ENCODE results near the gene NXF2B. TPM values are rescaled to one million over a fixed set of nuclear protein-coding genes. Genes with fewer than 3 reads are reported as not detected.

The NXF2B gene
- total and polyA plus RNA-seq, 2 experiments from 2014 or later, result 0.14 to 0.74 TPM

DNA sequence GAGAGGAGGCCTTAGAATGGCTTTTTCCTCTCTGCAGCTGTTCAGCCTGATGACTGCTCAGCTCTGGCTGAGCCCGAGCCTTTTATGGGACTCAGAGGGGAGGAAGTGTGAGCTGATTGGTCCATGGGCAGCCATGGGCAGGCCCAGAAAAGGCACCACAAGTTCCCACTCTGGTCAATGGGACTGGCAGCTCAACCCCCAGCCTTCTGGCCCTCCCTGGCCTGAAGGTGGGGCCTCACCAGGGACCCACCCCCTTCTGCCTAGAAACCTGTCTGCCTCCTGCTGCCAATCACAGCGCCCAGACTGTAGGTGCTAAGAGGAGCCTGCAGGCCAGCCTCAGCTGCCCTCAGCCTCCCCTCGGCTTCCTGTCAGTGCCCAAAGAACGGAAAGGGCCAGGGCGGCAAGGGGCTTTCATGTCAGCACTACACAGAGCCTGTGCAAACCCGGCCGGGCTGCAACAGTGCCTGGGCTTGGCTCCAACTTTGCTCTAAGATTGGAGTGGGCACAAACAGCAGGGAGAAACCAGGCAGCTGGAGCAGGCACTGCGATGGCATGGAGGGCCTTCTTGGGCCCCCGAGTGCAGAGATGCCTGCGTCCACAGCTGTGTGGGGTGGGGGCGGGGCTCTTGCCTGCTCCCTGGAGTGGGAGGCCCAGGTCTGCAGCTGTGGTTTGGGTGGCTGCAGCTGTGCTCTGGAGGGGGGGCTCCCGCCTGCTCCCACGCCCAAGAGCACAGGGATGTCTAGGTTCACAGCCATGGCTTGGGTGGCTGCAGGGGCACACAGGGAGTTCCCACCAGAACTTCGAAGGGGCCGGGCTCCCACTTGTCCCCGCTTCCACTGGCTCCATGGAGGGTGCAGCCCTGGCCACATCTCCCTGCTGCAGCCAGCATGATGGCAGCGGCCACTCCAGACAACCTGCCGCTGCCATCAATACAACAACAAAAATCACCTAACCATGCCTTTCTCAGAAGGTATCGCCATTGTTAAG, 100.2 kb downstream of the NXF2B start:
- no peaks in the 10 kb centered on the region for H3K4me1 ChIP-seq (ENCODE audit: insufficient read depth)
- H3K27me3 Mint-ChIP-seq (ENCODE audit: insufficient read depth, low read depth, poor library complexity), result no peaks in the 10 kb centered on the region
- no peaks in the 10 kb centered on the region for H3K79me2 ChIP-seq (replicated peaks; ENCODE audit: insufficient read depth)
- H3K9me2 ChIP-seq (ENCODE audit: insufficient read depth), result no peaks in the 10 kb centered on the region
- ATAC-seq (peak; percentile 98), DNase-seq (ENCODE audit: low spot score) (peak; percentile 49)
- no peak overlapping the region for H3K27ac Mint-ChIP-seq
- H3K36me3 ChIP-seq (ENCODE audit: insufficient read depth), result no peaks in the 10 kb centered on the region
- H3K9me3 Mint-ChIP-seq, result no peaks in the 10 kb centered on the region
- H3F3A ChIP-seq (replicated peaks; ENCODE audit: low read depth), result no peaks in the 10 kb centered on the region
- no peaks in the 10 kb centered on the region for H3K4me1 Mint-ChIP-seq
- no peak overlapping the region for H3K4me3 ChIP-seq
- no peak overlapping the region for H2AFZ ChIP-seq
- H3K36me3 Mint-ChIP-seq (ENCODE audit: low read depth), result no peaks in the 10 kb centered on the region
- no peak overlapping the region for H3K4me3 Mint-ChIP-seq
- no peaks in the 10 kb centered on the region for H3K27me3 ChIP-seq (ENCODE audit: insufficient read depth)
- TF ChIP-seq, protein P1, sequence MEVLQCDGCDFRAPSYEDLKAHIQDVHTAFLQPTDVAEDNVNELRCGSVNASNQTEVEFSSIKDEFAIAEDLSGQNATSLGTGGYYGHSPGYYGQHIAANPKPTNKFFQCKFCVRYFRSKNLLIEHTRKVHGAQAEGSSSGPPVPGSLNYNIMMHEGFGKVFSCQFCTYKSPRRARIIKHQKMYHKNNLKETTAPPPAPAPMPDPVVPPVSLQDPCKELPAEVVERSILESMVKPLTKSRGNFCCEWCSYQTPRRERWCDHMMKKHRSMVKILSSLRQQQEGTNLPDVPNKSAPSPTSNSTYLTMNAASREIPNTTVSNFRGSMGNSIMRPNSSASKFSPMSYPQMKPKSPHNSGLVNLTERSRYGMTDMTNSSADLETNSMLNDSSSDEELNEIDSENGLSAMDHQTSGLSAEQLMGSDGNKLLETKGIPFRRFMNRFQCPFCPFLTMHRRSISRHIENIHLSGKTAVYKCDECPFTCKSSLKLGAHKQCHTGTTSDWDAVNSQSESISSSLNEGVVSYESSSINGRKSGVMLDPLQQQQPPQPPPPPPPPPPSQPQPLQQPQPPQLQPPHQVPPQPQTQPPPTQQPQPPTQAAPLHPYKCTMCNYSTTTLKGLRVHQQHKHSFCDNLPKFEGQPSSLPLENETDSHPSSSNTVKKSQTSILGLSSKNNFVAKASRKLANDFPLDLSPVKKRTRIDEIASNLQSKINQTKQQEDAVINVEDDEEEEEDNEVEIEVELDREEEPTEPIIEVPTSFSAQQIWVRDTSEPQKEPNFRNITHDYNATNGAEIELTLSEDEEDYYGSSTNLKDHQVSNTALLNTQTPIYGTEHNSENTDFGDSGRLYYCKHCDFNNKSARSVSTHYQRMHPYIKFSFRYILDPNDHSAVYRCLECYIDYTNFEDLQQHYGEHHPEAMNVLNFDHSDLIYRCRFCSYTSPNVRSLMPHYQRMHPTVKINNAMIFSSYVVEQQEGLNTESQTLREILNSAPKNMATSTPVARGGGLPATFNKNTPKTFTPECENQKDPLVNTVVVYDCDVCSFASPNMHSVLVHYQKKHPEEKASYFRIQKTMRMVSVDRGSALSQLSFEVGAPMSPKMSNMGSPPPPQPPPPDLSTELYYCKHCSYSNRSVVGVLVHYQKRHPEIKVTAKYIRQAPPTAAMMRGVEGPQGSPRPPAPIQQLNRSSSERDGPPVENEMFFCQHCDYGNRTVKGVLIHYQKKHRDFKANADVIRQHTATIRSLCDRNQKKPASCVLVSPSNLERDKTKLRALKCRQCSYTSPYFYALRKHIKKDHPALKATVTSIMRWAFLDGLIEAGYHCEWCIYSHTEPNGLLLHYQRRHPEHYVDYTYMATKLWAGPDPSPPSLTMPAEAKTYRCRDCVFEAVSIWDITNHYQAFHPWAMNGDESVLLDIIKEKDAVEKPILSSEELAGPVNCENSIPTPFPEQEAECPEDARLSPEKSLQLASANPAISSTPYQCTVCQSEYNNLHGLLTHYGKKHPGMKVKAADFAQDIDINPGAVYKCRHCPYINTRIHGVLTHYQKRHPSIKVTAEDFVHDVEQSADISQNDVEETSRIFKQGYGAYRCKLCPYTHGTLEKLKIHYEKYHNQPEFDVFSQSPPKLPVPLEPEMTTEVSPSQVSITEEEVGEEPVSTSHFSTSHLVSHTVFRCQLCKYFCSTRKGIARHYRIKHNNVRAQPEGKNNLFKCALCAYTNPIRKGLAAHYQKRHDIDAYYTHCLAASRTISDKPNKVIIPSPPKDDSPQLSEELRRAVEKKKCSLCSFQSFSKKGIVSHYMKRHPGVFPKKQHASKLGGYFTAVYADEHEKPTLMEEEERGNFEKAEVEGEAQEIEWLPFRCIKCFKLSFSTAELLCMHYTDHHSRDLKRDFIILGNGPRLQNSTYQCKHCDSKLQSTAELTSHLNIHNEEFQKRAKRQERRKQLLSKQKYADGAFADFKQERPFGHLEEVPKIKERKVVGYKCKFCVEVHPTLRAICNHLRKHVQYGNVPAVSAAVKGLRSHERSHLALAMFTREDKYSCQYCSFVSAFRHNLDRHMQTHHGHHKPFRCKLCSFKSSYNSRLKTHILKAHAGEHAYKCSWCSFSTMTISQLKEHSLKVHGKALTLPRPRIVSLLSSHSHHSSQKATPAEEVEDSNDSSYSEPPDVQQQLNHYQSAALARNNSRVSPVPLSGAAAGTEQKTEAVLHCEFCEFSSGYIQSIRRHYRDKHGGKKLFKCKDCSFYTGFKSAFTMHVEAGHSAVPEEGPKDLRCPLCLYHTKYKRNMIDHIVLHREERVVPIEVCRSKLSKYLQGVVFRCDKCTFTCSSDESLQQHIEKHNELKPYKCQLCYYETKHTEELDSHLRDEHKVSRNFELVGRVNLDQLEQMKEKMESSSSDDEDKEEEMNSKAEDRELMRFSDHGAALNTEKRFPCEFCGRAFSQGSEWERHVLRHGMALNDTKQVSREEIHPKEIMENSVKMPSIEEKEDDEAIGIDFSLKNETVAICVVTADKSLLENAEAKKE (CRISPR knock-in tag; IDR thresholded peaks at IDR 0.05), result no peak
- TF ChIP-seq EZH2 (IDR thresholded peaks at IDR 0.05; ENCODE audit: low read depth, unreplicated experiment), result no peak
- TF ChIP-seq, protein P2, sequence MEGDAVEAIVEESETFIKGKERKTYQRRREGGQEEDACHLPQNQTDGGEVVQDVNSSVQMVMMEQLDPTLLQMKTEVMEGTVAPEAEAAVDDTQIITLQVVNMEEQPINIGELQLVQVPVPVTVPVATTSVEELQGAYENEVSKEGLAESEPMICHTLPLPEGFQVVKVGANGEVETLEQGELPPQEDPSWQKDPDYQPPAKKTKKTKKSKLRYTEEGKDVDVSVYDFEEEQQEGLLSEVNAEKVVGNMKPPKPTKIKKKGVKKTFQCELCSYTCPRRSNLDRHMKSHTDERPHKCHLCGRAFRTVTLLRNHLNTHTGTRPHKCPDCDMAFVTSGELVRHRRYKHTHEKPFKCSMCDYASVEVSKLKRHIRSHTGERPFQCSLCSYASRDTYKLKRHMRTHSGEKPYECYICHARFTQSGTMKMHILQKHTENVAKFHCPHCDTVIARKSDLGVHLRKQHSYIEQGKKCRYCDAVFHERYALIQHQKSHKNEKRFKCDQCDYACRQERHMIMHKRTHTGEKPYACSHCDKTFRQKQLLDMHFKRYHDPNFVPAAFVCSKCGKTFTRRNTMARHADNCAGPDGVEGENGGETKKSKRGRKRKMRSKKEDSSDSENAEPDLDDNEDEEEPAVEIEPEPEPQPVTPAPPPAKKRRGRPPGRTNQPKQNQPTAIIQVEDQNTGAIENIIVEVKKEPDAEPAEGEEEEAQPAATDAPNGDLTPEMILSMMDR (conservative IDR thresholded peaks at IDR 0.05; ENCODE audit: low read depth in 2 of 2), result no peak
- TF ChIP-seq POLR2AphosphoS5 (IDR thresholded peaks at IDR 0.05; ENCODE audit: low read depth), result no peak
- TF ChIP-seq CREB1 (CRISPR knock-in tag; IDR thresholded peaks at IDR 0.05; ENCODE audit: low read depth), result no peak
- no peak for TF ChIP-seq JUNB (IDR thresholded peaks at IDR 0.05; ENCODE audit: unreplicated experiment)
- TF ChIP-seq NANOG (IDR thresholded peaks at IDR 0.05; ENCODE audit: borderline replicate concordance), result no peak
- no peak for TF ChIP-seq EZH2phosphoT487 (IDR thresholded peaks at IDR 0.05; ENCODE audit: unreplicated experiment)
- no peak for TF ChIP-seq ZNF331 (CRISPR knock-in tag; IDR thresholded peaks at IDR 0.05; ENCODE audit: low read depth)
- TF ChIP-seq, protein P3, sequence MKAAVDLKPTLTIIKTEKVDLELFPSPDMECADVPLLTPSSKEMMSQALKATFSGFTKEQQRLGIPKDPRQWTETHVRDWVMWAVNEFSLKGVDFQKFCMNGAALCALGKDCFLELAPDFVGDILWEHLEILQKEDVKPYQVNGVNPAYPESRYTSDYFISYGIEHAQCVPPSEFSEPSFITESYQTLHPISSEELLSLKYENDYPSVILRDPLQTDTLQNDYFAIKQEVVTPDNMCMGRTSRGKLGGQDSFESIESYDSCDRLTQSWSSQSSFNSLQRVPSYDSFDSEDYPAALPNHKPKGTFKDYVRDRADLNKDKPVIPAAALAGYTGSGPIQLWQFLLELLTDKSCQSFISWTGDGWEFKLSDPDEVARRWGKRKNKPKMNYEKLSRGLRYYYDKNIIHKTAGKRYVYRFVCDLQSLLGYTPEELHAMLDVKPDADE (IDR thresholded peaks at IDR 0.05), result no peak
- no peaks in the 10 kb centered on the region for H4K20me1 ChIP-seq (replicated peaks; ENCODE audit: insufficient read depth)
- no peak overlapping the region for H3K4me2 ChIP-seq
- H3K27ac ChIP-seq (ENCODE audit: low read depth), result no peak overlapping the region
